GM19463 (cell line): ENCODE data around the gene ACOD1.
A peak's percentile ranks its signal among the peaks of the same experiment; 100 is the strongest.
"Not testable (repeated sequence)": the region's sequence is repeated elsewhere in the genome, so short reads cannot be mapped to it uniquely, and the experiment has no call there.

ENCODE experiments used
- ATAC-seq: cut with Tn5 transposase; IDR thresholded peaks from one replicate; pipeline ENCODE4 v1.9.1; 2021; ENCODE audit warnings: mild to moderate bottlenecking, moderate library complexity; ENCODE audit not compliant: unreplicated experiment

The ACOD1 gene

DNA sequence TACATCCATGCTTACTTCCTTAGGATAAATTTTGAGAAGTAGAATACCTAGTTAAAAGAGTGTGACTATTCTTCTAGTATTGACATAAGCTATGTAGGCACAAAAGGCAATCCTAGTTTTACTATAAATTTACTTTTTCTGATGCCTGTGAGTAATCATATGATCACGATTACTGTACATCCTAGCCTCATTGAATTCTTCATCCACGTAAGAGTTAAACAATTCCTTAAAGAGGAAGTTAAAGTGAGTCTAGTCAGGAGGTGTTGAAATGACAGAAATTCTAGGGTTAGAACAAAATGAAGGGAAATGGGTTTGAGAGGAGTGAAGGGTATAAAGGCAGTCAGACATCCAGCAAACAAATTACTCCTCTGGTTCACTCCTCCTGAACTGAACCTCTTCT, at the start of gene ACOD1:
Gene ACOD1 (plus strand): TSS at position 363 of the 400 bp plus-strand sequence. CDS start 48 bp downstream, outside the sequence.
- ATAC-seq = no peak

DNA sequence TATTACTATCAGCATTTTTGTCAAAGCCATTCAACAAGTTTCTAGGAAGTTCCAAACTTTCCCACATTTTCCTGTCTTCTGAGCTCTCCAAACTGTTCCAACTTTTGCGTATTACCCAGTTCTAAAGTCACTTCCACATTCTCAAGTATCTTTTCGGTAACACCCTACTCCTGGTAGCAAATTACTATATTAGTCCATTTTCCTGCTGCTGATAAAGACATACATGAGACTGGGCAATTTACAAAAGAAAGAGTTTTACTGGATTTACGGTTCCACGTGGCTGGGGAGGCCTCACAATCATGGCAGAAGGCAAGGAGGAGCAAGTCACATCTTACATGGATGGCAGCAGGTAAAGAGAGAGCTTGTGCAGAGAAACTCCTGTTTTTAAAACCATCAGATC, 49.2 kb upstream of the ACOD1 start:
- ATAC-seq = not testable (repeated sequence)

DNA sequence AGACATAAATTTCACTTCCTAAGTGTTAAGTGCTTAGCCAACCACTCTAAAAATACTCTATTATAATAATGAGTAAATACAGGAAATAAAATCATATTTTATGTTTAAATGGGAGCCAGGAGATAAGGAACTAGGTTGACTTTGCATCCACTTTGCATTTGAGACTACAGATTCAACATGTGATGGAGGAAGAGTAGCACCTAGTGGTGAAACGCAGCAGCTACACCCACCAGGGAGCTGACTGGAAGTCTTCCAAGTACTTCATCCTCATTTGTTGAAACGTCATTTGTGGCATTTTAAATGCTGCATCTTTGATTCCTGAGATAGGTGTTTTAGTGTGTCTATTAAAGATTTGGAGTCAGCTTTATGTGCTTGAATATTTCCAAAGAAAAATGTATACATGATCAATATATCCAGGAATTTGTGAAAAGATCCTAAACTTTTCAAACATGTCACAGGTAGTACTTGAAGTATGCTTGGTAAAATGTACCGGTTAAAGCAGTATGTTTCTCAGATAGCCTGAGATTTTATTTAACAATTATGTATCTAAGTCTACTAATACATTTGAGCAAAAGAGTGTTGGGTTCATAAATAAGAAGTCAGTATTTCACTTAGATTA, 44.7 kb upstream of the ACOD1 start:
- ATAC-seq = peak; percentile 93

DNA sequence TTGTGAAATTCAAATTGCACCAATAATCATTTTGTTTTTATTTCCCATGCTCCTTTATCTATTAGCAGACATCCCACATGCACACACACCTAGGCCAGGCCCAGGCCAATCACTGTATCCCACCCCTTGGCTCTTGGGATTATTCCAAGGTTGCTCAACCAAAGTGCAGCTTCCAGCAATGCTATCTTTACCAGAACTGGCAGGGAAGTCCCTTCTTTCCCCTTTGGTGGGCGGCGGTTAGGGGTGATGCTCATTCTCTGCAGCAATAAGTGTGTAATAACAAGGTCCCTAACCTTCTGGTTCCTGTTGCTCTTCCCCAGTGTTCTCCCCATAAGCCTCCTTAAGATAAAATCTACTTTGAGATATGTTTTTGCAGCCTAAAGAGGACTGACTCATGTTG, 43.8 kb upstream of the ACOD1 start:
- no peak for ATAC-seq

DNA sequence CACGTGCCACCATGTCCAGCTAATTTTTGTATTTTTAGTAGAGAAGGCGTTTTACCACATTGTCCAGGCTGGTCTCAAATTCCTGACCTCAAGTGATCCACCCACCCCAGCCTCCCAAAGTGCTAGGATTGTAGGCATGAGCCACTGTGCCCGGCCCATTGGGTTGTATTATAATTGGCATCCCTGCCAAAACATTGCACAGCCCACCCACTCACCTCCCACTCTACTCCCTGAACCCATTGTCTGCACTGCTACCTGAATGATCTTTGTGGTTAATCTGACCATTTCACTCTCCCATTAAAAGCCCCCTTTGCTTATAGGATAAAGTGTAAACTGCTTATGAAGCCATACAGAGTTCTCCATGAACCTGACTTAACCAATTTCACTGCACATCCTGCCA, 35.8 kb upstream of the ACOD1 start:
- no peak for ATAC-seq

DNA sequence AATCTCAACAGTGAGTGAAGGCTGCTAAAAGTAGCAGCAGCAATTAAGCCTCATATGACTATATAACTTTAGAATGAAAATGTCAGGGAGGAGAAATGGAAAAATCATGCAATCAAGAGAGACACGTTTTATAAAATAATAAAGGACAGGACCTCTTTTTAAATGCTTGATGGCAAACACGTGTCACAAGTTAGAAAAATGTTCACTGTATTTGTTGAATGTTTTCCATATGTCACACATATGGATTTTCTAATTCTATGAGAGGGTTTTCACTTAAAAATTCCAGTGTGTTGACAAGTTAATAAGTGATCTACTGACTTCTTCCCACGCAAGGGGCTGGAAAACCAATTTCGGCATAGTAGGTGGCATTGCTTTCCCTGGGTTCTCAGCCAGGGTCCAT, 34.4 kb upstream of the ACOD1 start:
- ATAC-seq = no peak

DNA sequence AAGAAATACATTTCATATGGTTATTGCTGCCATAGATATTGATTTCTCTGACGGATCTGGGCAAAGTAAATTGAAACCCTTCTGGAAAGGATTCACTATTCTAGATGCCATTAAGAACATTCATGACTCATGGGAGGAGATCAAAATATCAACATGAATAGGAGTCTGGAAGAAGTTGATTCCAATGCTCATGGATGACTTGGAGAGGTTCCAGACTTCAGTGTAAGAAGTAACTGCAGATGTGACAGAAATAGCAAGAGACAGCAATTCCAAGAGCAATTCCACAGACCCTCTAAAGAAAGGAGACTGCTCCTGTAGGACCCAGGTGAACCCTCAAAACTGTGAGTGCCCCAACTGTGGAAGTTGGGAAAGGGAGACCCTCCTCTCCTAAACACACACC, 31.2 kb upstream of the ACOD1 start:
- no peak for ATAC-seq

DNA sequence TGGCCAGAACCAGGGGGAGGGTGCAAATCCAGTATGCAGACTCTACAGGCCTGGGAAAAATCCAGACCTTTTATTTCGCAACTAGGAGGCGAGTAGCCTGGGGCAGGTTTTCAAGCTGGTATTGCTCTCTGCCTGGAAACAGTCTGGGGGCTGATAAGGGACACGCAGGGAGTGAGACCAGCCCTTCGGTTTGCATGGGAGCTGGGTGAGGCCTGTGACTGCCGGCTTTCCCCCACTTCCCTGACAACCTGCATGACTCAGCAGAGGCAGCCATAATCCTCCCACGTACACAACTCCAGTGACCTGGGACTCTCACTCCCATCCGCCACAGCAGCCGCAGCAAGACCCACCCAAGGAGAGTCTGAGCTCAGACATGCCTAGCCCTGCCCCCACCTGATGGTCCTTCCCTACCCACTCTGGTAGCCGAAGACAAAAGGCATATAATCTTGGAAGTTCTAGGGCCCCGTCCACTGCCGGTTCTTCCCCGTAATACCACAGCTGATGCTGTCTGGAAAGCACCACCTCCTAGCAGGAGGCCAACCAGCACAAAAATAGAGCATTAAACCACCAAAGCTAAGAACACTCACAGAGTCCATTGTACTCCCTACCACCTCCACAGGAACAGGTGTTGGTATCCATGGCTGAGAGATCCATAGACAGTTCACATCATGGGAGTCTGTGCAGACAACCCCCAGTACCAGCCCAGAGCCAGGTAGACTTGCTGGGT, 30.4 kb upstream of the ACOD1 start:
- not testable (repeated sequence) for ATAC-seq

DNA sequence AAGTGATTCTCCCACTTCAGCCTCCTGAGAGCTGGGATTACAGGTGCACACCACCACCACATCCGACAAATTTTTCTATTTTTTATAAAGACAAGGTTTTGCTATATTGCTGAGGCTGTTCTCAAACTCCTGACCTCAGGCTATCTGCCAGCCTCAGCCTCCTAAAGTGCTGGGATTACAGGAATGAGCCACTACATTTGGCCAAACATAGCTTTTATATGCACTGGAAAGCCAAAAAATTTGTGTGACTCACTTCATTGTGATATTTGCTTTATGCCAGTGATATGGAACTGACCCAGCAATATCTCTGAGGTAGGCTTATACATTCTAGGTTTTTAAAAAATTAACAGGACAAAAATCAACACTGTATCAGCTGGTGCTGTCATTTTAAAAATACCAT, 26.8 kb upstream of the ACOD1 start:
- ATAC-seq = no peak

DNA sequence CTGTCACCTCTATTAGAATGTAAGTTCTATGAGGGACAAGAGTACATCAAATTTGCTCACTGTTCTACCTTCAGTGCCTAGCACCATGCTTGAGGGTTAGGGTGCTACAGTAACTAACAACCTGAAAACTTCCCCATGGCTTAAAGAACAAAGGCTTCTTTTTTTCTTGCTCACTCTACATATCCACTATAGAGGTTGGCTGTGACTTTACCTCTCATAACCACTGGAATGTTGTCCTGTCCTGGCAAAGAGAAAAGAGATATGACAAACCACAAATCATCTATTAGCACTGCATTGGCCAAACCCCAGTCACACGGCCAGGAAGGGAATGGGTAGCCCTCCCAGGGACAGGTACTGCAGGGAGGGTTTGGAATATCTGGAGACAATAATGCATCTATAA, 23.2 kb upstream of the ACOD1 start:
- ATAC-seq = no peak

DNA sequence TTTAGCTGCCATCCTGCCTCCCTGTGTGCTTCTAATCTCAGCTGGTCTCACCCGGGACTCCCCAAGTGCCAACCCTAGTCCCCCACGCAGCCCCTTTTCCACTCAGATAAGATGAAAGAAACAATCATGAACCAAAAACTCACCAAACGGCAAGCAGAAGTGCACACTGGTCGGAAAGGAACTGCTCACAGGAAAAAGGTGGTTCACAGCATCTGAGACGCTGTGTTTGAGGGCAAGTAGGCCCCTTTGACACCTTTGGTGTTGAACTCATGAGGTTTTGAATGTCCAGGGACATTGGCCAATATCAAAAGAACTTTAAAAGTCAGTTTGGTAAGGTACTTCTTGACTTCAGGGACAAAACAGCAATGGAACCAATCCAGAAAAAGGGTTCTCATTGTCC, 20.4 kb upstream of the ACOD1 start:
- no peak for ATAC-seq

DNA sequence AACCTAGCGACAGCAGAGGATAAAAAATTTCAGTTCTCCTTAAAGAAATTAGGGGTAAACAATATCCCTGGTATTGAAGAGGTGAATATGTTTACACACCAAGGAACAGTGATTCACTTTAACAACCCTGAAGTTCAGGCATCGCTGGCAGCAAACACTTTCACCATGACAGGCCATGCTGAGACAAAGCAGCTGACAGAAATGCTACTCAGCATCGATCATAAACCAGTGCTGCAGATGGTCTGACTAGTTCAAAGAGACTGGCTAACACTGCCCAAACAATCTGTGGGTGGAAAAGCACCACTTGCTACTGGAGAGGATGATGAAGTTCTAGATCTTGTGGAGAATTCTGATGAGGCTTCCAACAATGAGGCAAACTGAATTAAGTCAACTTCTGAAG, 19.9 kb upstream of the ACOD1 start:
- no peak for ATAC-seq

DNA sequence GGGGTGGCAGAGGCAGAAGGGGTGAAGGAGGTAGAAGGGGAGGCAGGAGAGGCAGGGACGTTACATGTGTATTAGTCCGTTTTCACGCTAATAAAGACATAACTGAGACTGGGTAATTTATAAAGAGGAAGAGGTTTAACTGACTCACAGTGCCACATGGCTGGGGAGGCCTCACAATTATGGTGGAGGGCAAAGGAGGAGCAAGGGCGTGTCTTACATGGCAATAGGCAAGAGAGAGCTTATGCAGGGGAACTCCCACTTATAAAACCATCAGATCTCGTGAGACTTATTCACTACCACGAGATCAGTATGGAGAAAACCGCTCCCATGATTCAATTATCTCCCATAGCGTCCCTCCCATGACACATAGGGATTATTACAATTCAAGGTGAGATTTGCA, 19.0 kb upstream of the ACOD1 start:
- peak; percentile 60 for ATAC-seq

DNA sequence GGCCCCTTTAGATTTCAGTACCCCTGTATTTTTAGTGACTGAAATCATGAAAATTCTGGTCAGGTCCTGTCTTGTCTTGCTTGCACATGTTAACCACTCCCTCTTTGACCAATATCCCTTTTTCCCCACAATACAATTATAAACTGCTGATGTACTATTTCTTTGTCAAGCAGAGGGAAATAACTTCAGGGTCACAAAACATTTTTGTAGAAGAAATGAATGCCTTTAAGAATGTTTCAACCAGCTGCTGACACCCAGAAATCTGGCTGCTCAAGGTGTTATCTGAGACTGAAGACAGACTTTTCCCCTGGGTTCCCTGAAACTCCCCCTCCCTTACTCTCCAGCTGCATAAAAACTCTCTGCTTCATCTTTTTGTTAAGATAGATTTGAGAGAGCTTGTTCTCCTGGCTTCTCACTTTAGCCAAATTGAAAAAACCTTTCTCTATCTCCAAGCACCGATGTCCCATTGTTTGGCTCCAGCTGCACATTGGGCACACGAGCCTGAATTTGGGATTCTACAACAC, 18.4 kb upstream of the ACOD1 start:
- ATAC-seq = no peak

DNA sequence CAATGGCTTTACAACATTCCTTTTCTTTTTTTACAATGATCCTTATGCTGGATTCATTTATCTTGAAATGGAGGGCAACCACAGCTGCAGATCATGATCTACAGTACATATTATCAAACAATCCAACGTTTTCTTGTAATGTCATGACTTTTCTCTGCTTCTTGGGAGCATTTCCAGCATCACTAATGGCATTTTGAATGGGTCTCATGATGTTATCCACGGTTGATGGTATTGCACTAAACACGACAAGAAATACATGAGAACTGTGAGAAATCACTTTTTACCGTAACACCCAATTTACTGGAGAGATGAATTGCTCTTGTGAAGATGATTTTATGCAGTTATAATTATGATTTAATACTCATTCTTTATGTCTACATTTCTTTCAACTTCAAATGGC, 16.2 kb upstream of the ACOD1 start:
- no peak for ATAC-seq

DNA sequence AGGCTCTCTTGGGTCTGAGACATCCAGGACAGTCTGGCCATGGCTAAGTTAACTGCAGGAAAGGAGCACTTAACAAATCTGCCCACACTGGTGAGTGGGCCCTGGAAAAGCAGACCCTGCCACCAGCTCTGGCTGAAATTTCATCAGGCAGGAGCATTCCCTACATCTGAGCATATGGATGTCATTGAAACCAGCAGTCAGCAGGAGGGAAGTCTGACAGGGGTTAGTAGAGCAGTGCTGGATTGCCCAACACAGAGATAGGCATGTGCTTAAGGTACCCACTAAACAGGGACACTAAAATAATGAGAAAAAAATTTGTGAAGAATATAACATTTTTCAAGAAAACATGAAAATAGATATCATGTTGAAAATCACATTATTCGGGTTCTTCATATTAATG, 13.6 kb upstream of the ACOD1 start:
- no peak for ATAC-seq

DNA sequence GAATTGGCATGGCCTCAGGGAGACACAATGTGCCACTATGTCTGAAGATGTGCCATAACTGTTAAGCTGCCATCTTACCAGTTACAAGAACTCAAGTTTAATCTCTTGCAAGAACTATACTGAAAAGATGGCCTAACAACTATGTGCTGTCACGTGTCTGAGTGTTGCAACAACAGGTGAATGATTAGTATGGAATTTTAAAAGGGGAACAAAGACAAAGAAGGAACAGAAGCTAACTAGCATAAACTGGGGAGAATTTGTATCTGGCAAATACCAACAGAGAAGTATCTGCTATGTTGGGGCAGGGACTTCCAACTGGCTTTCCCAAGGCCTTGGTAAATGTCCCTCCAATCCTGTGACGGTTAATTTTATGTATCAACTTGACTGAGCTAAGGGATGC, 11.5 kb upstream of the ACOD1 start:
- ATAC-seq = no peak

DNA sequence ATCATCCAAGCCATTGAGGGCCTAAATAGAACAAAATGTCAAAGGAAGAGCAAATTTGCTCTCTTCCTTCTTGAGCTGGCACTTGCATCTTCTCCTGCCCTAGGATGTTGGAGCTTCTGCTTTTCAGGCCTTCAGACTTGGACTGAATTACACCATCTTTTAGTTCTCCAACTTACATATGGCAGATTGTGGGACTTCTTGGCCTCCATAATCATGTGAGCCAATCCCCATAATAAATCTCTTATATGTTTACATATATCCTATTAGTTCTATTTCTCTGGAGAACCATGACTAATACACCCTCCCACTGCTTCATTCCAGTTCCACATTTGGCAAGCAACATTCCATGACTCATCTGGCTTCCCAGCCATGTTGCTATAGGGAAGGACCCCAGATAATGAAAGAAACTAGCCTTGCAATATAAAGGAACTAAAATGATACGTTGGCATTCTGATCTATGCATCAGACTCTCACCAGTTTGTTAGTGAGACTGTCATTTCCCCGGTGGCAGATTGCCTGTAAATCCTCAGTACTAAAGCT, 11.0 kb upstream of the ACOD1 start:
- ATAC-seq = no peak

DNA sequence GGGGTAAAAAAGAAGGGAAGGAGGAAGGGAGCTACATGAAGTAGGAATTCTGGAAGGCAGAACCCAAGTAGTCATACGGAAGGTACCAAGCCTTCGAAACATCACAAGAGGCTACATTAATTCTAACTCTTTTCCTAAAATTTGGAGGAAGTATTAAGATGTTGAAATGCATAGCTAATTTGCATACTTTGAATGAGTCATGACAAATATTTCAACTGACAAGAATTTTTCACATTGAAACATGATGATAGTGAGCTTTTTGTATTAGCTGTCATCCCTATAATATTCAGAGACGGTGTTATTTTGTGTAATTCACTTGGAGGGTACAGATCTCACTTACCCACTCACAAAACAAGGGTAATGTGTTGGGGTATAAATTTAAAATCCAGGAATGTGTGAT, 9.1 kb upstream of the ACOD1 start:
- ATAC-seq = no peak

DNA sequence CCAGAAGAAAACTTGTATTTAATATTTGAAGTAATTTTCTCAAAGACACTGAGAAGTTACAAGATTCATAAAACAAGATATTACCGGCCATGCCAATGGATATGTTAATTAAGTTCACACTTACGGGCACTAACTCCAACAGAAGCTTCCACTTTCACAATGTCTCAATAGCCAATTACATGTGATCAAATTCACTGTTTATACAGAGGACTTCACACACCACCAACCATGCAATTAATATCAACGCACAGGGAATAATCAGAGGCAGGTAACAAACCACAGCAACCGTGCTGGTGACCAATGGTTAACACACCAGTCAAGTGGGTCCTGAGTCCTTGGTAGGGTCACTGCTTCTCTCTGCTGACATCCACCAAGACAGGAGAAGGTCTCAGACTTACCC, 5.9 kb upstream of the ACOD1 start:
- no peak for ATAC-seq

DNA sequence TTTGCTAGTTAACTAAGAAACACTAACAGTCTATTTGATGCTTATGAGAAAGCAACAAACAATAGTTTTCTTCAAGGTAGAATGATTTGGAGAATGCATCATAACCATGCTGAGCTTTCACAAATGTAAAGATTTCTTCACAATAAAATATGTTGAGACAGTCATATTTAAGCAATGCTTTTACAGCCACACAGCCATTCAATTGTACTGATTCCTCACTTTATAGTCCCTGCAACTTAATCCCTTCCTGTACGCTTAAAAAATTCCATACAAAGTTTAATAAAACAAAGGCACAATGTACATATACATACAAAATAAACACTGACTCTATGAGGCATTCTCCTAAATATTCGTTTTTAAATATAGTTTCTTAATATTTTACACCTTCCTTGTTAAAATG, 4.7 kb upstream of the ACOD1 start:
- ATAC-seq = no peak

DNA sequence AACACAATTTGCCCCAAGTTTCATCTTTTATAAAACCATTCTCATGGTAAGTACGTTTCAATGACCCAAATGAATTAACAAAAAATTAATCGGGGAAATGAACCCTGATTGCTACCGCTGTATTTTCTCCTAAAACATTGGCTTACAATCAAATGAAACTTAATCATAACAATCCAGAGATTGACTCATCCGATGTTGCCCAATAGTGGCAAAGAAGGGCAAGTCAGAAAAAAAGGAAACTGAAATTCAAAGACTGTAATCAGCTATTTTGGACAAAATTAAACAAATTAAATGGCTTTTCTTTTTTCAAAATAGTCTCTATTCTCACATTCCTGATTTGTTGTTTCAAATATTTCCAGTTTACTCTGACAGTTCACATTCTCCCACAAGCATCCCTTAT, 3.9 kb upstream of the ACOD1 start:
- ATAC-seq = no peak
